Measurements from ENCODE around the gene TFPI.
"Not testable (repeated sequence)": the region's sequence is repeated elsewhere in the genome, so short reads cannot be mapped to it uniquely, and the experiment has no call there.

TFPI gene

DNA sequence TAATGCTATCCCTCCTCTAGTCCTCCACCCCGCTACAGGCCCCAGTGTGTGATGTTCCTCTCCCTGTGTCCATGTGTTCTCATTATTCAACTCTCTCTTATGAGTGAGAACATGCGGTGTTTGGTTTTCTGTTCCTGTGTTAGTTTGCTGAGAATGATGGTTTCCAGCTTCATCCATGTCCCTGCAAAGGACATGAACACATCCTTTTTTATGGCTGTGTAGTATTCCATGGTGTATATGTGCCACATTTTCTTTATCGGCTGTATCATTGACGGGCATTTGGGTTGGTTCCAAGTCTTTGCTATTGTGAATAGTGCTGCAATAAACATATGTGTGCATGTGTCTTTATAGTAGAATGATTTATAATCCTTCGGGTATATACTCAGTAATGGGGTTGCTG lies 17.8 kb upstream of the TFPI start:
- H3K9me3 Mint-ChIP-seq; H3K27ac Mint-ChIP-seq; H3K4me3 Mint-ChIP-seq; H3K27me3 Mint-ChIP-seq; H3K36me3 Mint-ChIP-seq (ENCODE audit: low read depth); intact Hi-C loops (cut with micrococcal nuclease); H3K4me1 Mint-ChIP-seq (ENCODE audit: low read depth): not testable (repeated sequence)

DNA sequence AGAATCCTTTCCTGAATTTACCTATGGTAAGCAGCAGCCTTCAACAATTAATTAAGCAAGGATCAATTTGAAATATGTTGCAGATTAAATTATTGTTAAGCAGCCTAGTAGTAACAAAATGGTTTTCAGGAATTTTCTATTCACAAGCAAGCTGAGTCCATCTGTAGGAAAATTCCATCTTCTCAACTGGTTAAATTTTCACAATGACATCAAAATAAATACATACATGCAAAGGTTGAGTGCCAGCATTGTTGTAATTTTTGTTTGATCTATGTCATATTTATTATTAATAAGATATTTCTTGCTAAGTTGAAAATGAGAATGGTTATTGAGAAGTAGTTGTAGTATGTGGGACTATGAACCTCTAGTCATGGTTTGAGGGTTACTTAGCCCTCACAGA lies 15.3 kb upstream of the TFPI start:
- Mint-ChIP-seq H3K27ac (no peak overlapping the region), H3K27me3 (no peaks in the 10 kb centered on the region), H3K36me3 (ENCODE audit: low read depth) (no peaks in the 10 kb centered on the region), H3K4me1 (ENCODE audit: low read depth) (no peaks in the 10 kb centered on the region), H3K9me3 (no peaks in the 10 kb centered on the region), H3K4me3 (no peak overlapping the region)
- intact Hi-C loops (cut with micrococcal nuclease), result no loop called here

DNA sequence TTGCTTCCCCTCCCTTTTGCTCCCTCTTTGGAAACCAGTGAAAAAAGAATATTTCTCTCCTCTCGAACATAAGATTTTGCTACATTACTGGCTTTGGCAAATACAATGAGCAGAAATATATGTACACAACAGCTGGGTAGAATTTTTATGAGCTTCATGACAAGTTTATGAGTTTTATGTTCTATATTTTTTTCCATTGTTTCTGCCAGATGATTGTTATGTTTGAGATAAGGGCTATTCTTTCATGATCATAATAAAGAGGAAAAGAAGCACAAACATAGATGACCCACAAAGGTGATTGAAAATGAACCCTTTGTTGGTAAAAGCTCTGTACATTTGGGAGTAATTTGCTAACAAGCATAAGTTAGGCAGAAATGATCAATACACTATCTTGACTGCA lies 14.8 kb upstream of the TFPI start:
- Mint-ChIP-seq H3K4me1 (ENCODE audit: low read depth) (no peaks in the 10 kb centered on the region), H3K36me3 (ENCODE audit: low read depth) (no peaks in the 10 kb centered on the region), H3K27ac (no peak overlapping the region), H3K27me3 (no peaks in the 10 kb centered on the region), H3K9me3 (no peaks in the 10 kb centered on the region), H3K4me3 (no peak overlapping the region)
- intact Hi-C loops (cut with micrococcal nuclease), result no loop called here

DNA sequence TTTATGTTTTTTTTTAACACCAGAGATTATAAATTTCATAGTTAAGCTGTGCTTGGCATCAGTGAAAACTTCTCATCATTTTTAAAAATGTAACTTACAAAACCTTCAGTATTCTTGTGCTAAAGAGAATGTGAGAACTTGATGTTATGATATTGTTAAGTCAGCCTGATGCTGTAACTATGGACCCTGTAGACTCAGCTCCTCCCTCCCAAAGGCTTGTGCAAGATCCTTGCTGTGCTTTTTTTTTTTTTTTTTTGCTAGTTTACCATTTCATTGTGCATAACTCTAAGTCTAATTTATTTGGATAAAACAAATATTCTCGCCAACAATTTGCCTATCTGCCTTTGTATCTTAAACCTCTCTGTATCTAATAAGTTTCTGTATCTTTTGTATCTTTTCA lies 12.9 kb upstream of the TFPI start:
- Mint-ChIP-seq H3K27me3 (no peaks in the 10 kb centered on the region), H3K4me3 (no peak overlapping the region), H3K4me1 (ENCODE audit: low read depth) (no peaks in the 10 kb centered on the region), H3K27ac (no peak overlapping the region), H3K9me3 (no peaks in the 10 kb centered on the region), H3K36me3 (ENCODE audit: low read depth) (no peaks in the 10 kb centered on the region)
- intact Hi-C loops (cut with micrococcal nuclease), result no loop called here

DNA sequence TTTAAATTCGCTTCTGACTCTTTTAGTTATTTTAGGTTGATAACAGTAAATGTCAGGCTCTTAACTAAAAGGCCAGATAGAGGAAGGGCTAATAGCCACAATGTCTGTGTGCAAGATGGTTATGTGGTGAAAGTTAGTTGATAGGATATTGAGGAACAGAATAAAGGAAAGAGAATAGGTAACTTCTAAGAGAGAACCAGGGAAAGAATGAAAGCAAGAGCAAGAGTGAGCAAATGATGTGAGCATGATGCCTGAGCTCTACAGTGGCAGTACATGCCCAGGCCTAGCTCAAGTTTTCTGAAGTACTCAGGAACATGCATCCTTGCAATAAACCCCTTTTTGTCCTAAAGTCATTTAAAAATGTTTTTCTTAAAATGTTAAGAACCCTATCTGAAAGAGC lies 12.5 kb upstream of the TFPI start:
- Mint-ChIP-seq H3K27ac (no peak overlapping the region), H3K27me3 (no peaks in the 10 kb centered on the region), H3K4me1 (ENCODE audit: low read depth) (no peaks in the 10 kb centered on the region), H3K4me3 (no peak overlapping the region), H3K36me3 (ENCODE audit: low read depth) (no peaks in the 10 kb centered on the region), H3K9me3 (no peaks in the 10 kb centered on the region)
- intact Hi-C loops (cut with micrococcal nuclease), result no loop called here

DNA sequence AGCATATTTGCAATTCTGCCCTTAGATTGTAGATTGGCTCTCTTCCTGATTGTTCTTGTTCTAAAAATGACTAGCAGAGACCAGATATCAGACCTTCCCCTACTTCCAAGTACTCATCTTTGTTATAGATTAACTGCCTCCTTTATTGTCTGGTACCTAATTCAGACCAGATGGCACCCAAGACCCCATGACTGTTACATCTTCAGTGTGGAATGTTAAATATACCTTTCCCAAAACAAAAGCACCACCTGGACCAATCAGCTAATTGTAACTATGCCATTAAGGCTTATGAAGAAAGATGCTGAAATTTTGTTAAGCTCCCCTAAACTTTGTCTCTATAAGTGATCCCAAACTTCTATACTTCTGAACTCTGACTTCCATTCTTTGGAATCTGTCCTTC lies 12.0 kb upstream of the TFPI start:
- no peak overlapping the region for H3K4me3 Mint-ChIP-seq
- no peaks in the 10 kb centered on the region for H3K4me1 Mint-ChIP-seq (ENCODE audit: low read depth)
- no peaks in the 10 kb centered on the region for H3K9me3 Mint-ChIP-seq
- no peaks in the 10 kb centered on the region for H3K36me3 Mint-ChIP-seq (ENCODE audit: low read depth)
- no peaks in the 10 kb centered on the region for H3K27me3 Mint-ChIP-seq
- intact Hi-C loops (cut with micrococcal nuclease), result no loop called here
- H3K27ac Mint-ChIP-seq, result no peak overlapping the region

DNA sequence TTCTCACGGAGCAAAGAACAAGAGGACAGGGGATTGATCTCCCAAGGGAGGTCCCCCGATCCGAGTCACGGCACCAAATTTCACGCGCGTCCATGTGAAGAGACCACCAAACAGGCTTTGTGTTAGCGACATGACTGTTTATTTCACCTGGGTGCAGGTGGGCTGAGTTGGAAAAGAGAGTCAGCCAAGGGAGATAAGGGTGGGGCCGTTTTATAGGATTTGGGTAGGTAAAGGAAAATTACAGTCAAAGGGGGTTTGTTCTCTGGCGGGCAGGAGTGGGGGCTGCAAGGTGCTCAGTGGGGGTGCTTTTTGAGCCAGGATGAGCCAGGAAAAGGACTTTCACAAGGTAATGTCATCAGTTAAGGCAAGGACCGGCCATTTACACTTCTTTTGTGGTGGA lies 11.4 kb upstream of the TFPI start:
- intact Hi-C loops (cut with micrococcal nuclease); H3K27me3 Mint-ChIP-seq; H3K9me3 Mint-ChIP-seq; H3K4me1 Mint-ChIP-seq (ENCODE audit: low read depth); H3K4me3 Mint-ChIP-seq; H3K27ac Mint-ChIP-seq; H3K36me3 Mint-ChIP-seq (ENCODE audit: low read depth): not testable (repeated sequence)

DNA sequence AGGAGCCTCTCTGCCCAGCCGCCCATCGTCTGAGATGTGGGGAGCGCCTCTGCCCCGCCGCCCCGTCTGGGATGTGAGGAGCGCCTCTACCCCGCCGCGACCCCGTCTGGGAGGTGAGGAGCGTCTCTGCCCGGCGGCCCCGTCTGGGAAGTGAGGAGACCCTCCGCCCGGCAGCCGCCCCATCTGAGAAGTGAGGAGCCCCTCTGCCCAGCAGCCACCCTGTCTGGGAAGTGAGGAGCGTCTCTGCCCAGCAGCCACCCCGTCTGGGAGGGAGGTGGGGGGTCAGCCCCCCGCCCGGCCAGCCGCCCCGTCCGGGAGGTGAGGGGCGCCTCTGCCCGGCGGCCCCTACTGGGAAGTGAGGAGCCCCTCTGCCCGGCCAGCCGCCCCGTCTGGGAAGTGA lies 2.3 kb upstream of the TFPI start:
- H3K36me3 Mint-ChIP-seq (ENCODE audit: low read depth); intact Hi-C loops (cut with micrococcal nuclease); H3K4me1 Mint-ChIP-seq (ENCODE audit: low read depth); H3K4me3 Mint-ChIP-seq; H3K9me3 Mint-ChIP-seq; H3K27me3 Mint-ChIP-seq; H3K27ac Mint-ChIP-seq: not testable (repeated sequence)

DNA sequence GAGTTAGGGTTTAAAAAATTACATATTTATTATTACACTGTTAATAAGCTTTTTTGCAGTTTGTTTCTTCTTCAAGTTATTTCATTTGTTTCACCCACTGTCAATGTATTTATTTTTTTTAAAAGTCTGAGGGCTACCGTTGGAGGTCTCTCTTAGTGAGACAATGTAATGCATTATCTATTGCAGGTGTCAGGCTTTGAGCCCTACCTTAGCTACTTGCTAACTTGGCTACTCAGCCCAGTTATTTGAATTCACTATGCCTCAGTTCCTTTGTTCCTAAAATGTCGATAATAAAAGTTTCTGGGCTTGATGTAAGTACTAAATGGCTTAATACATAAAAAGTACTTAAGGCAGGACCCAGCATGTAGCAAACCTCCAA lies 458 bp upstream of the TFPI start:
- Mint-ChIP-seq H3K4me1 (ENCODE audit: low read depth) (peaks cover 10% of the 10 kb centered on the region), H3K36me3 (ENCODE audit: low read depth) (no peaks in the 10 kb centered on the region), H3K4me3 (no peak overlapping the region), H3K9me3 (no peaks in the 10 kb centered on the region), H3K27ac (peak overlapping the region; percentile 80), H3K27me3 (no peaks in the 10 kb centered on the region)
- intact Hi-C loops (cut with micrococcal nuclease), result no loop called here

DNA sequence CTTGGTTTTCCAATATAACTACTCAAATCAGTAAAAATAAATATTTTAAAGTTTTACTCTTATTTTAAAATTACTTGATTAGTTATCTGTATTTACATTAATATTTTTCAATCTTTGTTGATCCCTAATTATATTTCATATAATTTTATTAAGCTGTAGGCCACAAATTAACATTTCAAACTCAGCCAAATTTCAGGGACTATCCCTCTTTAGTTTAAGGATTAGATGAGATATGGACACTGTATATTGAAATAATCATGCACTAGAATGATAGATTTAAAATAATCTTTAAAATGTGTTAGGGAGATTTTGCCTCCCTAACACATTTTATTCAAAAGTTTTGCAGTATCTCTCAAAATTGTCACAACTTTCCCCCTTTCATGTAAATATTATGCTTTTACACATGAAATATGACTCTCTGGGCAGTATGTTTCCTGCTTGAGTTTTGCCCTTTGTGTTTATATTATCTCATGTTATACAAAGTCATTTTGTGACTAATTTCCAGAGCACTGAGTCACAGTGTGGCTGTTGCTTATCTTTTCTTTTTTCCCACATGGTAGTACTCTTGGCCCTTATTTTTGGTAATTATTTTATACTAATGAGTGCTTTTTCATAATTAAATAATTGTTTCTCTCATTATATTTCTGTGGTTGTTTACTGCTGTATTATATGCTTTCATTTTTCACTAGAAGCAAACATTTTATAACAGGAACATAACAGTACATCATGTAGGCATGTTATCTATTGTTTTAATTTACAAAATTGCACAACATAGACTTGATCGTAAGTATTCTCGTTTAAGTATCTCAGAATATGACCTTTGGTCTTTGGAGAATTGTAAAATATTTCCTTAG lies 1.2 kb downstream of the TFPI start:
- no peaks in the 10 kb centered on the region for H3K27me3 Mint-ChIP-seq
- peak overlapping the region; percentile 37 for H3K4me3 Mint-ChIP-seq
- H3K9me3 Mint-ChIP-seq, result no peaks in the 10 kb centered on the region
- intact Hi-C loops (cut with micrococcal nuclease), result no loop called here
- H3K27ac Mint-ChIP-seq, result no peak overlapping the region
- H3K36me3 Mint-ChIP-seq (ENCODE audit: low read depth), result no peaks in the 10 kb centered on the region
- H3K4me1 Mint-ChIP-seq (ENCODE audit: low read depth), result peaks cover 10% of the 10 kb centered on the region

DNA sequence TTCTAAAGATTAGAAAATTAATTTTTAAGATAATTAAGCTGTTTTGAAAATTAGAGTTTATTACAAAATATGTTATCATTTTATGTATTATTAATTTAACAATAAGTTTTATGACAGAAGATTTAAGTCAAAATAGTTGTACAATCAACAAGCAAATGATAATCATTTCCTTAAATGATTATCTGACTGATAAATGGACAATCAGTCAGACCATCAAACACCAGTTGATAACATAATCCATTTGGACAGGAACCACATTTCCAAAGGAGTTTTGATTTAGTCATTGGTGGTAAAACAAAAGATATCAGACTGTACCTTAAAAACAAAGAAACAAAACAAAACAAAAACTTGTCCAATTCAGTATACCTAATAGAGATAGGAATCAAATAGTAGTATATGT lies 1.9 kb downstream of the TFPI start:
- intact Hi-C loops (cut with micrococcal nuclease), result no loop called here
- H3K27me3 Mint-ChIP-seq, result no peaks in the 10 kb centered on the region
- no peak overlapping the region for H3K4me3 Mint-ChIP-seq
- no peaks in the 10 kb centered on the region for H3K36me3 Mint-ChIP-seq (ENCODE audit: low read depth)
- H3K4me1 Mint-ChIP-seq (ENCODE audit: low read depth), result peaks cover 10% of the 10 kb centered on the region
- no peaks in the 10 kb centered on the region for H3K9me3 Mint-ChIP-seq
- no peak overlapping the region for H3K27ac Mint-ChIP-seq

DNA sequence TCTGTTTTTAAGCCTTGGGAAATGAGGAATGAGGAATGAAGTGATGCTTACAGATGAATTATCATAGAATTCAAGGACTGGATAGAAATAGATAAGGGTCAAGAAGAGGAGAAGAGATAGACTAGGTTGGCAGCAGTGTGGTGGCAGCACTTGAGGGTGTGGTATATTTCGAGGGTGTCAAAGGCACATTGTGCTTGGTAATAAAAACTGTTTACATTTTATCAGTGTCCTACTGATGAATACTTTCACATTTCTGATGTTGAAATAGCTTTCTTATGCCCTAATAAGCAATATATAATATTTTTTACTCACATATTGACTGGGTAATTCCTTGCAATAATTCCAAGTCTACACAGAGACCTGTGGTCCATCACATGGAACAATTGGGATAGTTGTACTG lies 3.4 kb downstream of the TFPI start:
- Mint-ChIP-seq H3K9me3 (no peaks in the 10 kb centered on the region), H3K36me3 (ENCODE audit: low read depth) (no peaks in the 10 kb centered on the region), H3K4me1 (ENCODE audit: low read depth) (peaks cover 15% of the 10 kb centered on the region), H3K27me3 (no peaks in the 10 kb centered on the region), H3K4me3 (no peak overlapping the region), H3K27ac (no peak overlapping the region)
- intact Hi-C loops (cut with micrococcal nuclease), result no loop called here

DNA sequence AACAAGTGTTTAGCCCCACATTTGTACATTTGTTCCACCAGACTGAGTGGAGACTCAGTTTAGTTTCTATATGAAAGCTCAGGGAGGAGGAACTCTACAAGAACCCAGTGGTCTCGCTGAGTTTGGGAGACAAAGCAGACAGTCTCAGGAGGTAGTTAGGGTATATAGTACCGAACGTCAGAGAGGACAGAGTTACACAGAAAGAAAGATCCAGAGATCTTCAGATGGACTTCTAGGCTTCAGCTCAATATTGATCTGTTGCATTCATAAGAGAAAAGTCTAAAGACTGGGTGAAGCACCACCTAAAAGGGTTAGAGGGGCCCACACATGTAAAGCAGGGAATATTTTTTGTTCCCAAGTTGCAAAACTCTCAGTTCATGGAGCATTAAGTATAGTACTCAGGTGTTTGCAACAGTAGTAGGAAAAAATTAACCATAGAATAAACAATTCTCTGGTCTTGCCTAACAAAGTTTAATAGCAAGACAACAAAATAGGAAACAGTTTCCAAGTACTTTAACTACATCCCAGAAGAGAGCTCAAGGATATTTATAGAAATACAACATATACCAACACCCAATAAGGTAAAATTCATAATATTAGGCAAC lies 4.2 kb downstream of the TFPI start:
- Mint-ChIP-seq H3K4me1 (ENCODE audit: low read depth) (peaks cover 19% of the 10 kb centered on the region), H3K9me3 (no peaks in the 10 kb centered on the region), H3K27me3 (no peaks in the 10 kb centered on the region), H3K36me3 (ENCODE audit: low read depth) (no peaks in the 10 kb centered on the region), H3K4me3 (no peak overlapping the region), H3K27ac (no peak overlapping the region)
- intact Hi-C loops (cut with micrococcal nuclease), result no loop called here

DNA sequence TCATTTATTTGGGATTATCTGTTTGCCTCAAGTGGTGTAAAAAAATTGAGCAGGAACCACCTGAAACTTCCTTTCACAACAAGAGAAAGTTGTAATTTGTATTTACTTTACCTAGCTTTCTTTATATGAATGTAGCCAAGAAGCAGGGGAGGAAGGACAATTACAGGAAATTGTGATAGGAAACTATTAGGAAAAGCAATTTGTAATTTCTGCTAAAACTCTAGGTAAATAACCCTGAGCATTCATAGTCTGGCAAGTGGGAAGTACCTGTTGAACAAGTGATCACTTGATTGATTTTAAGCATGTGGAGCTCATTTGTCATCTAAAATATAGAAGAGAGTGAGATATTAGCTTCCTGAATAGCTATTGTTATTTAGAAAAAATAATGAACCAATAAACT lies 5.0 kb downstream of the TFPI start:
- no peaks in the 10 kb centered on the region for H3K36me3 Mint-ChIP-seq (ENCODE audit: low read depth)

DNA sequence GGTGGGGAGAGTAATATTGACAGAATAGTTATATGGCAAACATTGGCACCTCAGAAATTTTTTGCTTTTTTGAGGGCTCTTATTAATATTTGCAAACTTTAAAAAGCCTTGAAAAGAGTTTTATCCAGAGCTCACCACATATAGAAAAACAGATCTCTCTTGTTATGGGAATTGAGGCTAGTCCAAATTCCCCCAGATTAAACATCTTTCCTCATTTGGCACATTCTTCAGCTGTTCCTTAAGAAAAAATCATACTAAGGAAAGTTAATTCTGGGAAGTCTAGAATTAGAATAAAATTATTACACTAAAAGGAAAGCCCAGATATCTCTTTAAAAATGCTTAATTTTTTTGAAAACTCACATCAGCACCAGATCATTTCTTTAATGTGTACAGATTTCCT lies 5.6 kb downstream of the TFPI start:
- Mint-ChIP-seq H3K27me3 (no peaks in the 10 kb centered on the region), H3K4me1 (ENCODE audit: low read depth) (peaks cover 19% of the 10 kb centered on the region), H3K4me3 (no peak overlapping the region), H3K36me3 (ENCODE audit: low read depth) (no peaks in the 10 kb centered on the region), H3K27ac (no peak overlapping the region), H3K9me3 (no peaks in the 10 kb centered on the region)
- intact Hi-C loops (cut with micrococcal nuclease), result no loop called here

More for the DNA sequence above, 5.0 kb downstream of the TFPI start:
- Mint-ChIP-seq H3K27ac (no peak overlapping the region), H3K4me1 (ENCODE audit: low read depth) (peaks cover 19% of the 10 kb centered on the region), H3K4me3 (no peak overlapping the region), H3K9me3 (no peaks in the 10 kb centered on the region), H3K27me3 (no peaks in the 10 kb centered on the region)
- intact Hi-C loops (cut with micrococcal nuclease), result no loop called here

Data from dendritic cell treated with granulocyte-macrophage colony-stimulating factor and Interleukin-4, amounts not matched to agents 40 ng/mL and 50 ng/mL, for 4 days (primary cell).